ENCODE data around the gene WDR83. TPM values are rescaled to one million over a fixed set of nuclear protein-coding genes. Genes with fewer than 3 reads are reported as not detected.

Gene WDR83
- total and polyA plus RNA-seq, 2 of the 8 experiments (the other 6 are each of a cell fraction or from before 2014, with no cell fraction given): 12.6 to 15.3 TPM

DNA sequence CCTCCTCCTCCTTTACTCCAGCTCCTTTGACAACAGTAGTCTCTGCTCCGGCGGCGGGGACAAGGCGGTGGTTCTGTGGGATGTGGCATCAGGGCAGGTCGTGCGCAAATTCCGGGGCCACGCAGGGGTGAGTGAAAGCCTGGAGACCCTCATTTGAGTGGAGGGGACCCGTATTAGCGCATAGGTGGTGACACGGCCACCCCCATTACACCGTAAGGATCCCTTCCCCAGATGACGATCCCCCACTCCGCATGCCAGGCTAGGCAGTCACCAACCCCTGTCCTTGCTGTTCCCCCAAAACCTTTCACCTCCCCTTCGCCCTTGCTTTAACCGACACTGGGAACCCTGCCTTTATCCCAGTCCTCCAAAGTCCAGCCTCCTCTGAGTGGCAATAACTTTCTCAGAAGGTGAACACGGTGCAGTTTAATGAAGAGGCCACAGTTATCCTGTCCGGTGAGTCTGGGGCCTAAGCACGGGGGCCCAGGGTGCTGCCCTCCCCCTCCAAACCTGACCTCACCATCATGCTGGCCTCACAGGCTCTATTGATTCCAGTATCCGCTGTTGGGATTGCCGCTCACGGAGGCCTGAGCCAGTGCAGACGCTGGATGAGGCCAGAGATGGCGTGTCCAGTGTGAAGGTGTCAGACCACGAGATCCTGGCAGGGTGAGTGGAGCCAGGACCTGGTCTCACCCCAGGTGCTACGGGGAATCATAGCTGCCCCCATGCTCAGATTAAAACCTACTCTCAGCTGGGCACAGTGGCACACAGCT lies 3.7 kb downstream of the WDR83 start:
- DNase-seq (ENCODE audit: low read depth in 1 of 2, low spot score in 2 of 2): no peak
- WGBS, 2 experiments (ENCODE audit: extremely low coverage in 1 of 2, insufficient coverage in 1 of 2, insufficient read length in 1 of 2, insufficient replicate concordance in 2 of 2, low coverage in 1 of 2, low lambda C conversion rate in 2 of 2, missing lambda C conversion rate in 1 of 2): 58% methylated on average over 26 of the region's 26 CpGs; no CpG with 5 or more reads in 1 of the 2 experiments
- peaks cover 9 to 26% (median 18%) of the 10 kb centered on the region in 4 experiments; a peak in 7 of 8 replicates for H3K36me3 ChIP-seq (ENCODE audit: control insufficient read depth in 2 of 4, insufficient read depth in 4 of 4, low read length in 3 of 4)
- peaks cover 24% of the 10 kb centered on the region for H3K23me2 ChIP-seq (ENCODE audit: low read depth, low read length)
- POLR2A ChIA-PET (ENCODE audit: partially characterized antibody): interaction anchor here (1.0 to 5.3 kb wide), 11 partner anchors 7 to 157 kb away, joined by 3 to 23 read pairs (median 6); partner anchors contain the start of genes DHPS, GET3 and TNPO2
- H3K14ac ChIP-seq (ENCODE audit: insufficient read length): no peak overlapping the region
- H2AFZ ChIP-seq (ENCODE audit: low read length): no peak overlapping the region
- peak overlapping the region; percentile 15 for H4K91ac ChIP-seq (replicated peaks; ENCODE audit: insufficient read length, low read length)
- peaks cover 2 to 18% (median 3%) of the 10 kb centered on the region in 4 experiments; a peak in 6 of 7 replicates for H3K4me1 ChIP-seq (replicated peaks in 1 of 4; ENCODE audit: control insufficient read depth in 3 of 4, insufficient read depth in 4 of 4, low read length in 3 of 4)
- peaks cover 3 to 17% of the 10 kb centered on the region in 2 experiments for H4K20me1 ChIP-seq (replicated peaks in 1 of 2; ENCODE audit: control insufficient read depth in 1 of 2, insufficient read depth in 2 of 2, low read length in 2 of 2)
- no peak for FAIRE-seq
- H2BK120ac ChIP-seq (replicated peaks; ENCODE audit: low read depth, low read length): no peak overlapping the region
- H3K27me3 ChIP-seq (replicated peaks in 1 of 4; ENCODE audit: control insufficient read depth in 3 of 4, extremely low read depth in 1 of 4, insufficient read depth in 3 of 4, low read length in 3 of 4): no peaks in the 10 kb centered on the region; a peak in 1 of 7 replicates
- peak overlapping the region; percentile 86 to 95 for H3K4me2 ChIP-seq (ENCODE audit: insufficient read depth in 1 of 2, low read depth in 2 of 2, low read length in 2 of 2)
- peaks cover 5% of the 10 kb centered on the region; the same call in 1 of the 2 replicates for H3K79me1 ChIP-seq (ENCODE audit: low read depth, low read length)
- peak overlapping the region; percentile 99; the same call in 1 of the 2 replicates for H3K27ac ChIP-seq (ENCODE audit: low read depth, low read length)
- H3K9me3 ChIP-seq (ENCODE audit: insufficient read depth in 2 of 2, low read depth in 1 of 2, low read length in 1 of 2): no peaks in the 10 kb centered on the region
- H2BK15ac ChIP-seq (ENCODE audit: low read length): no peak overlapping the region
- H2AK5ac ChIP-seq (ENCODE audit: low read depth, low read length): no peak overlapping the region
- no peak overlapping the region for H4K5ac ChIP-seq (ENCODE audit: insufficient read length, low read depth, low read length)
- no peak overlapping the region for H3K4ac ChIP-seq (replicated peaks; ENCODE audit: insufficient read length, low read depth, low read length)
- H2BK12ac ChIP-seq (ENCODE audit: low read depth, low read length): no peak overlapping the region
- H3K18ac ChIP-seq (ENCODE audit: extremely low read depth, low read length): no peak overlapping the region
- H3K56ac ChIP-seq (replicated peaks; ENCODE audit: insufficient read length, low read depth, low read length): no peak overlapping the region
- H3K9ac ChIP-seq (replicated peaks in 1 of 4; ENCODE audit: extremely low read depth in 1 of 4, low read depth in 3 of 4, low read length in 3 of 4): peak overlapping the region in 3 of 4 experiments; percentile 84 to 94 (median 89); a peak in 6 of 7 replicates
- H4K8ac ChIP-seq (ENCODE audit: extremely low read depth, insufficient read depth, low read length): peak overlapping the region; percentile 98; the same call in 1 of the 2 replicates
- CTCF ChIA-PET (ENCODE audit: partially characterized antibody): interaction anchor here (0.7 to 3.1 kb wide), 8 partner anchors 8 to 122 kb away, joined by 3 to 13 read pairs (median 4); partner anchors contain the start of gene FBXW9
- peaks cover 0 to 22% of the 10 kb centered on the region in 2 experiments; a peak in 1 of 4 replicates for H3K79me2 ChIP-seq (ENCODE audit: control insufficient read depth in 1 of 2, insufficient read depth in 2 of 2, low read length in 2 of 2)
- 0 out of 2 replicates have a peak overlapping the region, but pooled peaks have one; percentile 62 for H2BK5ac ChIP-seq (ENCODE audit: low read depth, low read length)
- H3K23ac ChIP-seq (ENCODE audit: insufficient read length): no peak overlapping the region
- H2BK20ac ChIP-seq (ENCODE audit: low read length): no peak overlapping the region
- H3K4me3 ChIP-seq (ENCODE audit: extremely low read depth in 1 of 4, insufficient read depth in 2 of 4, low read depth in 3 of 4, low read length in 4 of 4): peak overlapping the region; percentile 78 to 95 (median 85)
- no peak for TF ChIP-seq MAFK (IDR thresholded peaks at IDR 0.05; ENCODE audit: low read depth, low read length)
- TF ChIP-seq, protein P1, sequence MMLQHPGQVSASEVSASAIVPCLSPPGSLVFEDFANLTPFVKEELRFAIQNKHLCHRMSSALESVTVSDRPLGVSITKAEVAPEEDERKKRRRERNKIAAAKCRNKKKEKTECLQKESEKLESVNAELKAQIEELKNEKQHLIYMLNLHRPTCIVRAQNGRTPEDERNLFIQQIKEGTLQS (IDR thresholded peaks at IDR 0.05; ENCODE audit: insufficient read depth, low read depth, low read length): no peak
- no peak for TF ChIP-seq CREB1 (IDR thresholded peaks at IDR 0.05)
- TF ChIP-seq KDM1A (IDR thresholded peaks at IDR 0.05; ENCODE audit: borderline replicate concordance, low read length): no peak
- TF ChIP-seq, protein P2, sequence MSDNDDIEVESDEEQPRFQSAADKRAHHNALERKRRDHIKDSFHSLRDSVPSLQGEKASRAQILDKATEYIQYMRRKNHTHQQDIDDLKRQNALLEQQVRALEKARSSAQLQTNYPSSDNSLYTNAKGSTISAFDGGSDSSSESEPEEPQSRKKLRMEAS (IDR thresholded peaks at IDR 0.05): no peak
- peak; percentile 42 to 61; a peak in 1 of 3 replicates for TF ChIP-seq POLR2A (IDR thresholded peaks at IDR 0.05; ENCODE audit: control extremely low read depth in 1 of 2, low read depth in 2 of 2, low read length in 2 of 2)
- no peak for TF ChIP-seq BCL11A (IDR thresholded peaks at IDR 0.05; ENCODE audit: low read depth in 2 of 2, low read length in 2 of 2)
- TF ChIP-seq POU5F1 (IDR thresholded peaks at IDR 0.05; ENCODE audit: low read depth, low read length): no peak
- no peak for TF ChIP-seq FOSL1 (IDR thresholded peaks at IDR 0.05; ENCODE audit: insufficient read depth, low read depth, low read length)
- TF ChIP-seq GABPA (IDR thresholded peaks at IDR 0.05; ENCODE audit: borderline replicate concordance, insufficient read depth, low read length): no peak
- peak; percentile 23; the same call in 1 of the 2 replicates for TF ChIP-seq POLR2AphosphoS5 (IDR thresholded peaks at IDR 0.05; ENCODE audit: low read depth, low read length)

Measured in H1 (cell line).